GM21381 (cell line): Measurements from ENCODE around the gene DNAJB1.
"Not testable (repeated sequence)": the region's sequence is repeated elsewhere in the genome, so short reads cannot be mapped to it uniquely, and the experiment has no call there.

ENCODE experiments used
- ATAC-seq: cut with Tn5 transposase; IDR thresholded peaks from one replicate; pipeline ENCODE4 v1.9.1; 2021; ENCODE audit warnings: mild to moderate bottlenecking, moderate library complexity; ENCODE audit not compliant: unreplicated experiment

Gene DNAJB1

DNA sequence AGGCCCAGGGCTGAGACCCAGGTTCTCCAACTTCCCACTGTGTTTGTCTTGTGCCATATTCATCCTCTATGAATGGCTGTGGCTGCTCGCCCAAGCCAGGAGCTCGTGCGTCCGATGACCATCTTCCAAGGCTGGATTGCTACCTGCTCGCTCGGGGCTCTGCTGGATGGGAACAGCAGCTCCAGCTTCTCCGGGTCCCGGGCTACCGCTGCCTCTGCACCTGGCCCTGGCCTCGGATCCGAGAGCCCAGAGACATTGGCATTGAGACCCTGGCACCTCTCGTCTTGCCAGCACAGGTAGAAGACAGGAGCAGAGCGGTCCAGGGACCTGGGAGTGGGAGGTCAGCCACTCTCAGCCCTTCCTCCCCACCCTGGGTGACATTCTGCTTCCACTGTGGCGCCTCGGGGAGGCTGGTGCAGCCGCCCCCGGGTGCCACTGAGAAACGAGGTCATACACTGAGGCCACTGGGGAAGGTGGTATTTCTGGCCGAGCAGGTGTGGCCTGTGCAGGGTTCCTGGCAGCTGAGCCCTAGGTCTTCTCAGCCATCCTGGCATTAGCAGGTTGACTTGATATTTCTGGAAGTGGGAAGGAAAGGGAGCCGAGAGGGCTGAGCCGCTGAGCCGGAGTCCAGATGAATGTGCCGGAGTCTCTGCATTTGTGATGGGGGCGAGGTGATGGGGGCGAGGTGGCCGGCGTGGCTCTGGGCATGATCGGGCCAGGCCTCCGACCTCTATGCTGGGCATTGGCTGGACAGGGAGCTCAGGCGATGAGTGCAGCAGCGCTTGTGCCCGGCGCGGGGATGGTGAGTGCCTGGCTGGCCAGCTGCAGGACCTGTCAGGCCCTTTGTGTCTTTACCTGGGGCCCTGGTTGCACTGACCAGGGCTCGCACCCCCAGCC is 35.1 kb upstream of the DNAJB1 start:
- ATAC-seq = no peak

DNA sequence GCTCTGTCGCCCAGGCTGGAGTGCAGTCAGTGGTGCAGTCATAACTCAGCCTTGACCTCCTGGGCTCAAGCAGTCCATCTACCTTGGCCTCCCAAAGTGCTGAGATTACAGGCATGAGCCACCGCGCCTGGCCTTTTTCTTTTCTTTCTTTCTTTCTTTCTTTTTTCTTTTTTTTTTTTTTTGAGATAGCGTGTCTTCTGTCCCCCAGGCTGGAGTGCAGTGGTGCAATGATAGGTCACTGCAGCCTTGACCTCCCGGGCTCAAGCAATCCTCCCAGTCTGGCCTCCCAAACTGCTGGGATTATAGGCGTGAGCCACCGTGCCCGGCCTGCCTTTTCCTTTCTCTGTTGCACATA is 33.8 kb upstream of the DNAJB1 start:
- not testable (repeated sequence) for ATAC-seq

DNA sequence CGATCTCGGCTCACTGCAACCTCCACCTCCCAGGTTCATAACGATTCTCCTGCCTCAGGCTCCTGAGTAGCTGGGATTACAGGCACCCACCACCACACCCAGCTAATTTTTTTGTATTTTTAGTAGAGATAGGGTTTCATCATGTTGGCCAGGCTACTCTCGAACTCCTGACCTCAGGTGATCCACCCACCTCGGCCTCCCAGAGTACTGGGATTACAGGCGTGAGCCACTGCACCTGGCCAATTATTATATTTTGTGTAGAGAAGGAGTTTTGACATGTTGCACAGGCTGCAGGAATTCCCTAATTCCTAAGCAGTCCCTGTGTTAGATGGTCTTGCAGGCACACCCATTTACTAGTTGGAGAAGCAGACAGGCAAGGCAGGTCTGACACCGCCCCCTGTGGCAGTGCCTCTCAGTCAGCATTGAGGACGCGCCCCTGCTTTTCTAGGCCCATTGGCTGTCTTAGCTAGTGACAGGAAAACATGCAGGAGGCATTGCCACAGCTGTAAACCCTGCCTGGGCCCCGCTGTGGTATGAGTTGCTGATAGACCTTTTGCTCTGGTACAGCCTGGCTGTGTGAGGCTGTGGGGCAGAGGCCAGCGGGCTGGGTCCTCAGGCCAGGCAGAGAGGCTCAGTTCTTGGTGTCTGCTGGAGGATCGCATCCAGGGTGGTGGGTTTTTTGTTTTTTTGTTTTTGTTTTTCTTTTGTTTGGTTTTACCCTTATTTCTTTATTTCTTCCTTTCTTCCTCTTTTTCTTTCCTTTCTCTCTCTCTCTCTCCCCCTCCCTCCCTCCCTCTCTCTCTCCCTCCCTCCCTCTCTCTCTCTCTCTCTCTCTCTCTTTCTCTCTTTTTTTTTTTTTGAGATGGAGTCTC is 33.2 kb upstream of the DNAJB1 start:
- not testable (repeated sequence) for ATAC-seq

DNA sequence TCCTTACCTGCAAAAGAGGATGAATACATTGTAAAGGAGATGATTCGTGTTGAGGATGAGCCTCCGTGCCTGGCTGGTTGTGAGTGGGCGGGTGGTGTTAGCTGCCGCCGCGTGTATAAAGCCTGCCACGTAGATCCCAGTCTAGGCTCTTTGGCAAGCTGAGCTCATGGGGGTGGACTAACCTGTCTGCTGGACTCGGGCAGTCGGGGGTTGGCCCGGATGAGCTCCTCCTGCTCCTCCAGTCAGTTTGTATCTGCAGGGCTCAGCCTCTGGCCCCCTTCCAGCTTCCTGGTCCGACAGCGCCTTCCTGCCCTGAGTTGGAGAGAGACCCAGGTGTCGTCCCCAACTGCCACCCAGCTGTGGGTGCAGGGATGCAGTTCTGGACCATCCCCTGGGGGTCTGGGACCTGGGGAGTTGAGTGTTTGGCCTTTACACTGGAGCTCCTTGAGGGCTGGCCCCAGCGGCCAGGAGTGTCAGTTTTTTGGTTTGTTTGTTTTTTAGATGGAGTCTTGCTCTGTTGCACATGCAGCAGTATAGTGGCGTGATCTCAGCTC is 32.1 kb upstream of the DNAJB1 start:
- no peak for ATAC-seq

DNA sequence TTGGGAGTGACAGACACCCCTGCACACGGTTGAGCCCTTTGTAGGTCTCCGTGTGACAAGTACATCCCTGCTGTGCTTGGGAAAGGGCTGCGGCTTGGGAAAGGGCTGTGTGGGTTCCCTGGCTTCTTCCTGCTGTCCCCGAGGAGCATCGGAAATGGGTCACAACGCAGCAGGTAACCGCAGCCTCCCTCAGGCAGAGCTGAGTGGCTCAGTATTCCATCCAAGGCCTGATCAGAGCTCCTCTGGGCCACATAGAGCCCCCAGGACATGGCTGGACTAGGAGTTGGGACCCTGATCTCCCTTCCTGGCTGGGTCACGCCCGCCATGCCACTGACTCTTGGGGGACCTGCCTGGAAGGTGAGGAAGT is 27.5 kb upstream of the DNAJB1 start:
- ATAC-seq = no peak

DNA sequence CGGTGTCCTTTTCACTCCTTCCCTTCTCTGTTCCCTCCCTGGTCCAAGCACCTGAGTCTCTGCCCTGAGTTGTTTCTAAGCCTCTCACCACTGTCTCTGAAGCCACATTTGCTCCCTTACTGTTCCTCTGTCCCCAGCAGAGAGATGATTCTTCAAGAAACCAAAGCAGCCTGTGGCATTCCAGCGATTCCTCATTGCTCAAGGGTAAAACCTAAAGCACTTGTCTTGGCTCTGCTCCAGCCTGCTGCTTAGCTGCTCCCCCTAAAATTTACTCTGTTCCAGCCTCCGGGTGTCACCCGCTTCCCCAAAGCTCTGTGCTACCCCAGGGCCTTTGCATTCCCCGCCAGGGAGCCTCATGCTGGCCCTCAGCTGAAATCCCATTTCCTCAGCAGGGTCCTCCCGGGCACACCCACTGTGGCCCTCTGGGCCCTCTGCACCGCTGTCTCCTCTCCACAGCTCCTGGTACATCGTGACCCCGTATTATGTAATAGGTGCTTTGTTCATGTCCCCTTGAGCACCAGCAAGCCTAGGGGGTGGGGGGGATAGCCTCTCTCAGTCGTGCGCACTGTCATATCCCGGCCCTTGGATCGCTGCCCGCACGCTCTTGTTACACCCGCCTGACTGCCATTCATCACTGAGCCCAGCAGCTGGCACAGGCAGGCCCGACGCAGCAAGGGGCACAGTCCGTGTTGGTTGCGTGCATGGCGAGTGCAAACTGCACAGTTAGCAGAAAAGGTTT is 26.9 kb upstream of the DNAJB1 start:
- ATAC-seq = no peak

DNA sequence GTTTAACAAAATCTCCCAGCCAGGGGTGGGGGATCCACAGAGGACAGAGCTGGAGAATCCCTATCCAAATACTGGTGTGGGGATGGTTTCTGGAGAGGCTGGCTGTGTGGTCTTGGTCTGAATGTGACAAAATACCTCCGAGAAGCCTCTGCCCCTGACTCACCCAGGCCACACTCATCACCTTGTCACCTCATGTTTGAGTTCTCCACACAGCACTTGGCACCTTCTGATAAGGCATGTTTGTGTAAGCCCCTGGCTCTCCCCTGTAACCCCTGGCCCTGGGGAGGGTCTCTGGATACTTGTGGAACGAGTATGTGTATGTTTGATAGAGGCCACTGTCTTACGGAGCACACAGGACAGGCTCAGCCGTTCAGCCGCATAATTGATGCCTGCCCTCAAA is 25.9 kb upstream of the DNAJB1 start:
- no peak for ATAC-seq

DNA sequence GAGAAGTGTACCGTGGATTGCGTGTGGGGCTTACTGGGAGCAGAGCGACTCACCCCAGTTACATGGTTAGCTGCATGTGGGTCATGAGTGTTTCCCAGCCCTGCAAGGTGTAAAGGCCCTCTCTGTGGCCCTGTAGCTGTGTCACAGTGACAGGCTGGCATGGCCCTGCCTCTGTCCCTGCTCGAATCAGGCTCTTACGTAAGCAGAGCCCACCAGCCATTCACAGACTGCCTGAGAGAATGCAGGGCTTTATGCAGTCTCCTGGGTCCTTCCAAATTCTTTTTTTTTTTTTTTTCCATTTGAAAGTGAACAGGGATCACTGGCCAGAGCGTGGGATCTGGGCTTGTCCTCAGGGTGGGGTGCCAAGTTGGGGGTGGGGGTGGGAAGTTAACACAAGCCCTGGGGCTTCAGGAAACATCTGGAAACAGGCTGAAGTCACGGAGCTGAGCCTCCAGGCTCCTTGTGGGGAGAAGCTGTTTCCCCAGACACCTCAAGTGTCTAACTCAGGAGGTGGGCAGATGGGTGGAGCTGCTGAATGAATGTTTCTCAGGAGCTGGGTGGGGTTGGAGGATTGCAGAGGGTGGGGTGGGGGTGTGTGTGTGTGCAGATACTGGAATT is 24.6 kb upstream of the DNAJB1 start:
- no peak for ATAC-seq

DNA sequence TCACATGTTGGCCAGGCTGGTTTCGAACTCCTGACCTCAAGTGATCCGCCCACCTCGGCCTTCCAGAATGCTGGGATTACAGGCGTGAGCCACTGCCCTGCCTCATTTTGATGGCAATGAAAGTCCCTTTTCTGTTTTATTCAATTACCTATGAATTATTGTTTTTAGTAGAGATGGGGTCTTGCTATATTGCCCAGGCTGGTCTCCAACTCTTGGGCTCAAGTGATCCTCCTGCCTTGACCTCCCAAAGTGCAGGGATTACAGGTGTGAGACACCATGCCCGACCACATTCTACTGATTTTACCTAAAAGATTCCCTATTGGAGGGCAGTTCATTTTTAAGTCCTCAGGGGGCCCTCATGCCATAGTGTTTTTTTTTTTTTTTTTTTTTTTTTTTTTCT is 23.8 kb upstream of the DNAJB1 start:
- ATAC-seq = not testable (repeated sequence)

DNA sequence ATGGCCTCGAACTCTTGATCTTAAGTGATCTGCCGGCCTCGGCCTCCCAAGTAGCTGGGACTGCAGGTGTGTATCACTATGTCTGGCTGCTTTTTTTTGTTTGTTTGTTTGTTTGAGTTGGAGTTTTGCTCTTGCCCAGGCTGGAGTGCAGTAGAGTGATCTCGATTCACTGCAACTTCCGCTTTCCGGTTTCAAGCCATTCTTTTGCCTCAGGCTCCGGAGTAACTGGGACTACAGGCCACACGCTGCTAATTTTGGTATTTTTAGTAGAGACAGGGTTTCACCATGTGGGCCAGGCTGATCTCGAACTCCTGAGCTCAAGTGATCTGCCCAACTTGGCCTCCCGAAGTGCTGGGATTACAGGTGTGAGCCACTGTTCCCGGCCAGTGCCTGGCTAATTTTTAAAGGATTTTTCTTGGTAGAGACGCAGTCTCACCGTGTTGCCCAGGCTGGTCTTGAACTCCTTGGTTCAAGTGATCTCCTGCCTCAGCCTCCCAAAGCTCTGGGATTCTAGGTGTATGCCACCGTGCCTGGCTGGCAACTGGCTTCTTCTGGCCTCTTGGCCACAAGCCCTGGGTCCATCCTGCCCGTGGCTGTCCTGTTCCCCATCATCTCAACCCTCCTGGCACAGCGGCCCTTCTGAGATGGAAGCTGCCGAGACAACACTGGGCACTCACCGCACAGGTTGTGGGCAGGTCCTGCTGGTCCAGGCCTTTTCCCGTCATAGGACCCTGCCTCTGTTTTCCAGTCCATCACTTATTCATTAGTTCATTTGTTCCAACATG is 22.7 kb upstream of the DNAJB1 start:
- no peak for ATAC-seq

DNA sequence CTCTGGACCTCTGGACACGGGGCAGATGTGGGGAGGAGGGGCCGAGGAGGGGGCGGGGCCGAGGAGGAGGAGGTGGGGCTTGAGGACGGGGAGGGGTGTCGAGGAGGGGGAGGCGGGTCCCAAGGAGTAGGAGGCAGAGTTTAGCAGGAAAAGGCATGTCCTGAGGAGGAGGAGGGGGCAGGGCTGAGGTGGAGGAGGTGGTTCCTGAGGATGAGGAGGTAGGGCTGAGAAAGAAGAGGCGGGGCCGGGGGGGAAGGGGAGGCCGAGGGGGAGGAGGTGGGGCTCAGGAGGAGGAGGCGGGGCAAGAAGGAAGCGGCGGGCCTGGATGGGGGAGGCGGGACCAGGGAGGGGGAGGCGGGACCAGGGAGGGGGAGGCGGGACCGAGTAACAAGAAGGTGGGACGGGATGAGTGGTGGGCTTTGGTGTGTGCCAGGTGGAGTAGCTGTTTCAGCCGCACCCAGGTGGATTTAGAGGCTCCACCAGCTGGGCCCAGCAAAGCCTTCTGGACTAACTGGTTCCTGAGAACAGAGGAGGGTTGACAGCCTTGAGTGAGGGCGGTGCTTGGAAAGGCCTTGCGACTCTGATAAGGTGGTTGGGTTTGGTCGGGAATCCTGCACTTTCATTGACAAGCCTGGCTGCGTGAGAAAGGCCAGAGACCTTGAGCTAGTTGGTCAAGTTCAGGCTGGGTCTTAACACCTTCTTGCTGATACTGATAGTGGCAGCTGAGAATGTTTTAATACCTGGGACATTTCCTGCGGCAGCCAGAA is 18.9 kb upstream of the DNAJB1 start:
- ATAC-seq = no peak

DNA sequence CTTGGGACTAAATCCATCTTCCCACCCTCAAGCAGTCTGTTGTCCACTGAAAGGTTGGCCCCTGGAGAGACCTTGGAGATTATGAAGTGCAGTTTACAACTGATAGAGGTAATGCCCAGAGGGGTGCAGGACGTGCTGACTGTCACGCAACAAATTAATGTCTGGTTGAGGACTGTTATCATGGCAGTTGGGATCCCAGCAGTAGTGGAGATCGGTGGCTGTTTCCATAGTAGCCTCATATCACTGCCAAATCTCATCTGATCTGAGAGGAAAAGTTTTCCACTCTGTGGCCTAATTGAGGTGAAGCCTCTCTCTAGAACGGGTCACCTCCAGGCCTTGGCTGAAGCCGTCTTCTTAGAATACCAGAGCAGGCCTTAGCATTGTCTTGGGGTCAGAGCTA is 15.3 kb upstream of the DNAJB1 start:
- ATAC-seq = no peak

DNA sequence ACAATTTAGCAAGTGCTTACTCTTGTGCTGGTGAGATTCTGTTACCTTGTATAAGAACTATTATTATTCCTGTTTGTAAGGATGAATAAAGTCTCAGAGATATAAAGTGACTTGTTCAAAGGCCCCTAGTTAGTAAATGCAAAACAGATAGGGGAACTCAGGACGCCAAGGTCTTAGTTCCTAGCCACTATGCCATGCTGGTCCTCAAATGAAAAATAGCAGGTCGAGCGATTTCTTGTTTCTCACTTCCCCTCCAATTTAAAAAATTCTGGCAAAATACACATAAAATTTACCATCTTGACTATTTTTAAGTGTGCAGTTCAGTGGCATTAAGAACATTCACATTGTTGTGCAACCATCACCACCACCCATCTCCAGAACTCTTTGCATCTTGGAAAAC is 12.3 kb upstream of the DNAJB1 start:
- ATAC-seq = no peak

DNA sequence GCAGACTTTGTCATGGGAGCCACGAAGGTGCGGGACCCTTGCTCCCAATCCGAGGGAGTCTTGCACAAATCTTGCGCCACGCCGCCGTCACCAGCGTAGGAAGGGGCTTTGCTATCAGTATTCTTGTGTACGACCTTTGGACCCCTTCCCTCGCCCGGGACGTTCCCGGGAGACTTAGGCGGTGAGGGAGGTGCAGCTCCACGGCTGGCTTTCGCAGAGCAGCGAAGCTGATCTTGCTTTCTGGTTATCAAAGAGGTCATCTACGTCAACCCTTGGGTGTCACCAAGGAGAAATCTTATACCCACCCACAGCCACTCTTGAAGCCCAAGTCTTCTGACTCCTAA is 11.8 kb upstream of the DNAJB1 start:
- no peak for ATAC-seq

DNA sequence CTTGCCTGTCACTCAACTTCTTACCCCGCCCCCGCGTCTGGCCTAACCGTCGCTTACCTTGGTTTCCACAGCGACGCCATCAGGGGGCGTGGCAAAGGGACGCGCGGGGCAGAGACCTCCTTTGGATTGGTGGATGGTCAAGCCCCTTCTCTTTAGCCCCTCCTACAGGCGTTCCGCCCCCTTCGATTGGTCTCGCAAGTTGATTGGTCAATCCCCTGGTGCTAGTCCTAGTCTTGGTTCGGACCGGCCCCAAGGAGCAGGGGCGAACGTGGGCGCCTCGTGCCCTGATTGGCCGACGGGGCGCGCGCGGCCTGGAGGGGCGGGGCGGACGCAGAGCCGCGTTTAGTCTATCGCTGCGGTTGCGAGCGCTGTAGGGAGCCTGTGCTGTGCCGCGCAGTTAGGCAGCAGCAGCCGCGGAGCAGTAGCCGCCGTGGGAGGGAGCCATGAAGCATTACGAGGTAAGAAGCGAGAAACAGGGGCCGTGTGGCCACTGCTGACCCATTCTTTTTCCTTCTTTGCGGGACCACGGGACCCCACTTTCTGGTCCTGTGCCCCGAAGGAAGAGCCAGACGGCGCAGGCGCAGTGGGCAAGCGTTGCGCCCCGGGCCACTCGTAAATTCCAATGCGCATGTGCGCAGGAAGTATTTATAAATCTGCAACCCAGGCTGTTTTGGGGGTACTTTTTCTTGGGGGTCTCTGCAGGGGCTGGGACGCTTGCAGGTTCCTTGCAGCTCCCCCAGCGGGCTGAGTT is 11.2 kb upstream of the DNAJB1 start, which contains the start of gene TECR:
Gene TECR (plus strand): TSS at position 341 of the 751 bp plus-strand sequence. CDS start 103 bp downstream, at position 444.
- peak; percentile 91 for ATAC-seq

DNA sequence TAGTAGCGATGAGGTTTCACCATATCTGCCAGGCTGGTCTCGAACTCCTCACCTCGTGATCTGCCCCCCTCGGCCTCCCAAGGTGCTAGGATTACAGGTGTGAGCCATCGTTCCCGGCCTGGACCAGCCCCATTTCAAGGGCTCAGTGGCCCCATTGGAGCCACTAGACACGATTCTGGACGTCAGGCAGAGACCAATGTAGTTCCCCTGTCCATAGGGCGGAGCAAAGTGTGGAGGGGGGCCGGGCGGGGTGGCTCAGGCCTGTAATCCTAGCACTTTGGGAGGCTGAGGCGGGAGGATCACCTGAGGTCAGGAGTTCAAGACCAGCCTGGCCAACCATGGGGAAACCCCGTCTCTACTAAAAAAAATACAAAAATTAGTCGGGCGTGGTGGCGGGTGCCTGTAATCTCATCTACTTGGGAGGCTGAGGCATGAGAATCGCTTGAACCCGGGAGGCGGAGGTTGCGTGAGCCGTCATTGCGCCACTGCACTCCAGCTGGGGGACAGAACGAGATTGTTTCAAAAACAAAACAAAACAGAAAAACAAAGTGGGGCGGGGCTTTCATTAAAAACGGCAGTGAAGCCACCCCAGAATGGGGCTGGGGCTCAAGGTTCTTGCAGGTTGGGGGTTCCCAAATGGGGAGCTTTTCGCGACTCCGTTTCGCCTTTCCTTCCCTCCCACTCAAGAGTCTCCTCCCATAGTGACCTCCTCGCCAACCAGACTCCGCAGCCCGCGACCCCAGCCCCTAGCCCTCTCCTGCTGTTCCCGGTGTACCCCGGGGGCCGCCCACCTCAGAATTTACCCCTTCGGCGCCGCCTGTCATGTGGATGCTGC is 10.4 kb upstream of the DNAJB1 start:
- ATAC-seq = no peak

DNA sequence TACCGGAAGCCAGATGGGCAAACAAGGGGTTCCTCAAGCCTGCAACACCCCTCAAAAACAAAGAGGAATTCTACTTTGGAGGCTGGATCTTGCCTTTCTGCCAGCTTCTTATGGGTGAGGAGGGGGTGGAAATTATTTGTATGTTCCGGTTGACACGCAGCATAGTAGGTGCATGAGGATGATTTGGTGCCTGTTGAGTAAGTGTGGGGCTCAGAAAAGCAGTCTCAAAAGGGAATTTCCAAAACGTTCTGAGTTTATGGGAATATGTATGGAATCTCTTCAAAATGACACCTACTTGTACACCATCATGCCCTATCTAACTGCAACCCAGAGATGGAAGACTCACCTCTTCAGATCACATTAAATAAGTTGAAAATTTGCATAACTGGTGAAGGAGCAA is 8.2 kb upstream of the DNAJB1 start:
- ATAC-seq = no peak

DNA sequence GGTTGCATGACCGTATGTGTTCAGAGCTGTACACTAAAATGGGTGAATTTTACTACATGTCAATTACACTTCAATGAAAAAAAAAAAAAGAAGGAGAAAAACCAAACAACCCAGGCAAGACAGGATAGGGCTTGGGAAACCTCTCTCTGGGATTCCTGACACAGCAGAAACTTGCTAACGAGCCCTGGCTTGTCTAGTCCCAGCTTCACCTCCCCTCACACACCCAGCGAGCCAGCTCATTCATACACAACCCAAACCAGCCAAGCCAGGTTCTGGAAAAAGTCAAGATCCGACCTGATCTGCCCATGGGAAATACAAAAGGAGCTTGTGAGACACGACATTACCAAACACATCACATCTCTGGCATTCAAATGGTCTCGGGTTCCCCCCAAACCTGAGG is 7.5 kb upstream of the DNAJB1 start:
- no peak for ATAC-seq
